Activated CD4-positive, alpha-beta memory T cell treated with anti-CD3 and anti-CD28 coated beads, Interleukin-2, amount 10 ng/mL, durations not matched to agents 7 days and 5 days (primary cell): ENCODE measurements around the gene TRPC6. TPM values are rescaled to one million over a fixed set of nuclear protein-coding genes. Genes with fewer than 3 reads are reported as not detected.
"Not testable (repeated sequence)": the region's sequence is repeated elsewhere in the genome, so short reads cannot be mapped to it uniquely, and the experiment has no call there.

ENCODE experiments used
- CTCF ChIA-PET: fragments of 350-600 bp; sonication (Branson Sonifier 250); formaldehyde crosslinking; loops from one replicate; lab custom pipeline; 2021; ENCODE audit warnings: antibody characterized with exemption, inconsistent platforms; lab: Charles Lee
- POLR2A ChIA-PET: fragments of 350-600 bp; sonication (Branson Sonifier 250); formaldehyde crosslinking; loops from one replicate; lab custom pipeline; 2021; ENCODE audit warnings: antibody characterized with exemption; lab: Charles Lee
- DNase-seq: peaks from one replicate; pipeline ENCODE4 v3.0.0-alpha.2; 2020
- H3K27ac Mint-ChIP-seq: one replicate; pipeline ENCODE4 v1.8.0; 2021; ENCODE audit warnings: mild to moderate bottlenecking, mixed read lengths
- H3K27me3 Mint-ChIP-seq: one replicate; pipeline ENCODE4 v1.8.0; 2021; ENCODE audit warnings: mixed read lengths
- H3K36me3 Mint-ChIP-seq: one replicate; pipeline ENCODE4 v1.8.0; 2021; ENCODE audit warnings: low read depth, mixed read lengths
- H3K4me1 Mint-ChIP-seq: one replicate; pipeline ENCODE4 v1.8.0; 2021; ENCODE audit warnings: mixed read lengths
- H3K4me3 Mint-ChIP-seq: one replicate; pipeline ENCODE4 v1.8.0; 2021; ENCODE audit warnings: mild to moderate bottlenecking, mixed read lengths
- H3K9me3 Mint-ChIP-seq: one replicate; pipeline ENCODE4 v1.8.0; 2021; ENCODE audit warnings: mixed read lengths
- total RNA-seq, 2 experiments: library from RNA; stranded (reverse); gene quantifications; one replicate each; pipeline ENCODE4 v1.2.3, GENCODE V29; 2021

The TRPC6 gene
- total RNA-seq, 2 experiments from 2014 or later = not detected

GRCh38 chr11:101466352-101466751 lies 117.5 kb downstream of the TRPC6 start:
- DNase-seq = no peak
- Mint-ChIP-seq H3K4me1 (no peaks in the 10 kb centered on the region), H3K36me3 (no peaks in the 10 kb centered on the region), H3K4me3 (no peak overlapping the region), H3K27me3 (no peaks in the 10 kb centered on the region), H3K27ac (no peak overlapping the region), H3K9me3 (no peaks in the 10 kb centered on the region)
- ChIA-PET CTCF (no interaction called here), POLR2A (no interaction called here)

GRCh38 chr11:101464388-101464787 lies 119.4 kb downstream of the TRPC6 start:
- H3K27ac Mint-ChIP-seq, POLR2A ChIA-PET, H3K36me3 Mint-ChIP-seq, H3K27me3 Mint-ChIP-seq, H3K9me3 Mint-ChIP-seq, DNase-seq, H3K4me1 Mint-ChIP-seq, CTCF ChIA-PET, H3K4me3 Mint-ChIP-seq: not testable (repeated sequence)

- no peak for DNase-seq
- ChIA-PET CTCF (no interaction called here), POLR2A (no interaction called here)
- Mint-ChIP-seq H3K27me3 (no peaks in the 10 kb centered on the region), H3K27ac (no peak overlapping the region), H3K4me1 (no peaks in the 10 kb centered on the region), H3K9me3 (no peaks in the 10 kb centered on the region), H3K4me3 (no peak overlapping the region), H3K36me3 (no peaks in the 10 kb centered on the region)
These were observed 124.8 kb downstream of the TRPC6 start for GRCh38 chr11:101459020-101459419.

- H3K9me3 Mint-ChIP-seq = no peaks in the 10 kb centered on the region
- no peaks in the 10 kb centered on the region for H3K4me1 Mint-ChIP-seq
- no peak for DNase-seq
- POLR2A ChIA-PET = no interaction called here
- no peaks in the 10 kb centered on the region for H3K27me3 Mint-ChIP-seq
- no peak overlapping the region for H3K27ac Mint-ChIP-seq
- CTCF ChIA-PET = no interaction called here
- H3K4me3 Mint-ChIP-seq = no peak overlapping the region
- H3K36me3 Mint-ChIP-seq = no peaks in the 10 kb centered on the region
These were observed 125.6 kb downstream of the TRPC6 start for GRCh38 chr11:101458161-101458560.

- Mint-ChIP-seq H3K27ac (no peak overlapping the region), H3K36me3 (no peaks in the 10 kb centered on the region), H3K4me3 (no peak overlapping the region), H3K4me1 (no peaks in the 10 kb centered on the region), H3K9me3 (no peaks in the 10 kb centered on the region), H3K27me3 (no peaks in the 10 kb centered on the region)
- no peak for DNase-seq
- CTCF ChIA-PET = no interaction called here
- POLR2A ChIA-PET = no interaction called here
These were observed 127.0 kb downstream of the TRPC6 start for GRCh38 chr11:101456812-101457211.

GRCh38 chr11:101453682-101454081 lies 130.1 kb downstream of the TRPC6 start:
- POLR2A ChIA-PET = no interaction called here
- Mint-ChIP-seq H3K27ac (no peak overlapping the region), H3K4me1 (no peaks in the 10 kb centered on the region), H3K9me3 (no peaks in the 10 kb centered on the region), H3K4me3 (no peak overlapping the region), H3K27me3 (no peaks in the 10 kb centered on the region), H3K36me3 (no peaks in the 10 kb centered on the region)
- DNase-seq = no peak
- CTCF ChIA-PET = no interaction called here

GRCh38 chr11:101448881-101449442 lies 134.8 kb downstream of the TRPC6 start:
- no peak overlapping the region for H3K4me3 Mint-ChIP-seq
- H3K36me3 Mint-ChIP-seq = no peaks in the 10 kb centered on the region
- no peaks in the 10 kb centered on the region for H3K27me3 Mint-ChIP-seq
- DNase-seq = no peak
- ChIA-PET CTCF (no interaction called here), POLR2A (no interaction called here)
- no peak overlapping the region for H3K27ac Mint-ChIP-seq
- H3K4me1 Mint-ChIP-seq = no peaks in the 10 kb centered on the region
- no peaks in the 10 kb centered on the region for H3K9me3 Mint-ChIP-seq

- Mint-ChIP-seq H3K27me3 (no peaks in the 10 kb centered on the region), H3K4me3 (no peak overlapping the region), H3K36me3 (no peaks in the 10 kb centered on the region), H3K9me3 (no peaks in the 10 kb centered on the region), H3K27ac (no peak overlapping the region), H3K4me1 (no peaks in the 10 kb centered on the region)
- DNase-seq = no peak
- ChIA-PET CTCF (no interaction called here), POLR2A (no interaction called here)
These were observed 137.1 kb downstream of the TRPC6 start for GRCh38 chr11:101446726-101447125.

GRCh38 chr11:101446238-101446637 lies 137.6 kb downstream of the TRPC6 start:
- ChIA-PET POLR2A (no interaction called here), CTCF (no interaction called here)
- Mint-ChIP-seq H3K4me3 (no peak overlapping the region), H3K9me3 (no peaks in the 10 kb centered on the region), H3K36me3 (no peaks in the 10 kb centered on the region), H3K4me1 (no peaks in the 10 kb centered on the region), H3K27me3 (no peaks in the 10 kb centered on the region), H3K27ac (no peak overlapping the region)
- no peak for DNase-seq

GRCh38 chr11:101445761-101446160 lies 138.0 kb downstream of the TRPC6 start:
- no peak for DNase-seq
- Mint-ChIP-seq H3K9me3 (no peaks in the 10 kb centered on the region), H3K27me3 (no peaks in the 10 kb centered on the region), H3K4me1 (no peaks in the 10 kb centered on the region), H3K27ac (no peak overlapping the region), H3K36me3 (no peaks in the 10 kb centered on the region), H3K4me3 (no peak overlapping the region)
- POLR2A ChIA-PET = no interaction called here
- CTCF ChIA-PET = no interaction called here

GRCh38 chr11:101444851-101445250 lies 139.0 kb downstream of the TRPC6 start:
- no peak for DNase-seq
- Mint-ChIP-seq H3K4me3 (no peak overlapping the region), H3K36me3 (no peaks in the 10 kb centered on the region), H3K4me1 (no peaks in the 10 kb centered on the region), H3K9me3 (no peaks in the 10 kb centered on the region), H3K27me3 (no peaks in the 10 kb centered on the region), H3K27ac (no peak overlapping the region)
- ChIA-PET POLR2A (no interaction called here), CTCF (no interaction called here)

- DNase-seq = no peak
- H3K27me3 Mint-ChIP-seq = no peaks in the 10 kb centered on the region
- no peaks in the 10 kb centered on the region for H3K9me3 Mint-ChIP-seq
- POLR2A ChIA-PET = no interaction called here
- no peaks in the 10 kb centered on the region for H3K36me3 Mint-ChIP-seq
- CTCF ChIA-PET = no interaction called here
- H3K4me1 Mint-ChIP-seq = no peaks in the 10 kb centered on the region
- H3K27ac Mint-ChIP-seq = no peak overlapping the region
- no peak overlapping the region for H3K4me3 Mint-ChIP-seq
These were observed 139.6 kb downstream of the TRPC6 start for GRCh38 chr11:101444164-101444563.

GRCh38 chr11:101442936-101443521 lies 140.8 kb downstream of the TRPC6 start:
- H3K27ac Mint-ChIP-seq = no peak overlapping the region
- ChIA-PET CTCF (no interaction called here), POLR2A (no interaction called here)
- H3K36me3 Mint-ChIP-seq = no peaks in the 10 kb centered on the region
- no peaks in the 10 kb centered on the region for H3K4me1 Mint-ChIP-seq
- no peaks in the 10 kb centered on the region for H3K27me3 Mint-ChIP-seq
- no peak overlapping the region for H3K4me3 Mint-ChIP-seq
- H3K9me3 Mint-ChIP-seq = no peaks in the 10 kb centered on the region
- DNase-seq = no peak

- POLR2A ChIA-PET = no interaction called here
- Mint-ChIP-seq H3K4me3 (no peak overlapping the region), H3K27me3 (no peaks in the 10 kb centered on the region), H3K4me1 (no peaks in the 10 kb centered on the region), H3K36me3 (no peaks in the 10 kb centered on the region), H3K27ac (no peak overlapping the region), H3K9me3 (no peaks in the 10 kb centered on the region)
- CTCF ChIA-PET = no interaction called here
- DNase-seq = no peak
These were observed 141.6 kb downstream of the TRPC6 start for GRCh38 chr11:101442171-101442570.
